Fibroblast of skin of scalp (primary cell): ENCODE results near the gene BLOC1S3.
"Not testable (repeated sequence)": the region's sequence is repeated elsewhere in the genome, so short reads cannot be mapped to it uniquely, and the experiment has no call there.

ENCODE experiments used
- DNase-seq: peaks from one replicate; pipeline ENCODE4 v3.0.0-alpha.2; 2013

The BLOC1S3 gene

DNA sequence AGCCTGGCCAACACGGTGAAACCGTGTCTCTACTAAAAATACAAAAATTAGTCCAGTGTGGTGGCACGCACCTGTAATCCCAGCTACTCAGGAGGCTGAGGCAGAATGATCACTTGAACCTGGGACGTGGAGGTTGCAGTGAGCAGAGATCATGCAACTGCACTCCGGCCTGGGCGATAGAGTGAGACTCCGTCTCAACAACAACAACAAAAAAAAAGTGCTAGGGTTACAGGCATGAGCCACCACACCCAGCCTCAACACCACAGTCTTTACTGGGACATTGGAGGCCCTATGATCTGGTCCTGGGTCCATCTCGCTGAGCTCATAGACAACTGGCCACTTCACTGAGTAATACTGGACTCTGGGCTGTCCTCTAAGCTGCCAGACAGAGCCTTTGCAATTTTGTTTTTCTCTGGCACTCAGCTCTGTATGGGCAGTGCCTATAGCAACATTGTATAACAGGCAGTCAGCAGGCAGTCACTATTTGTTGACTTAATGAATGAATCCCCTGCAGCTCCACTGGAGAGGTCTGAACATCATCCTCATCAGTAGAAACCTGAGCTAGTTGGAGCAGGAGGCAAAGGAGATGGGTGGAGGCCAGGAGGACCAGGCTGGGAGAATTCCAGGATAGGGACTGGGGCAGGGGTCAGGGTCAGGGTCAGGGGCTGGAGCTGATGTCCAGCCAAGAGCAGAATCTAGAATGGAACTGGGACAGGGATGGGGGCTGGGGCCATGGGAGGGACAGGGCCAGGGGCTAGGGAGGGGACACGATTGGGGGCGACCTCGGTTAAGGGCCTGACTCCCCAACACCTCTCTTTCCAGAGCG, 8.1 kb downstream of the BLOC1S3 start:
- DNase-seq, result no peak

DNA sequence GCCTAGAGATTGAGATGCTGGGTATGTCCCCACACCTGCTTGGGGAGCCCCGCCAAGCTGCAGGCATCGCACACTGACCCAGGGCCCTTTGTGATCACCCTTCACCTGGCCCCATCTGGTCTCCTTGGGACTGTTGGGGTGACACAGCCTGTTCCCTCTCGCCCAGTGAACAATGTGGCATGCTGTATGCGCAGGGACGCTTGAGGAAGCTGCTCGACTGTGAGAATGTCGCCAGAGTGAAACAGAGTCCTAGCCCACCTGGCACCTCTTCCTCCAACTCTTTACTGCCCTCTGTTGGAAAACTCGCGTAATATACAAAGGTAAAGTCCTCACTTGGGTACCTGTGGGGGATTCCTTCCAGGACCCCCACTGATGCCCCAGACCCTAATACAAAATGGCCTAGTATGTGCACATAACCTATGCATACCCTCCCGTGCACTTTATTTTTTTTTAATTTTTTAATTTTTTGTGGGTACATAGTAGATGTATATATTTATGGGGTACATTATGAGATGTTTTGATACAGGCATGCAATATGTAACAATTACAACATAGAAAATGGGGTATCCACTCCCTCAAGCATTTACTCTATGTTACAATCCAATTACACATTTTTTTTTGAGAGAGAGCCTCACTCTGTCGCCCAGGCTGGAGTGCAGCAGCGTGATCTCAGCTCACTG, 9.0 kb downstream of the BLOC1S3 start:
- no peak for DNase-seq

DNA sequence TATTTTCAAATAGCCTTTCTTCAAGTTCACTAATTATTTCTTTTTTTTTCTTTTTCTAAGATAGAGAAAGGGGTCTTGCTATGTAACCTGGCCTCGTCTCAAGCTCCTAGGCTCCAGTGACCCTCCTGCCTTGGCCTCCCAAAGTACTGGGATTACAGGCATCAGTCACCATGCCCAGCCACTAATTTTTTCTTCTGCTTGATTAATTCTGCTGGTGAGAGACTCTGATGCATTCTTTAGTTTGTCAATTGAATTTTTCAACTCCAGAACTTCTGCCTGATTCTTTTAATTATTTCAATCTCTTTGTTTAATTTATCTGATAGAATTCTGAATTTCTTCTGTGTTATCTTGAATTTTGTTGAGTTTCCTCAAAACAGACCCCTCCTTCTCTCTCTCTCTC, 11.4 kb downstream of the BLOC1S3 start:
- no peak for DNase-seq

DNA sequence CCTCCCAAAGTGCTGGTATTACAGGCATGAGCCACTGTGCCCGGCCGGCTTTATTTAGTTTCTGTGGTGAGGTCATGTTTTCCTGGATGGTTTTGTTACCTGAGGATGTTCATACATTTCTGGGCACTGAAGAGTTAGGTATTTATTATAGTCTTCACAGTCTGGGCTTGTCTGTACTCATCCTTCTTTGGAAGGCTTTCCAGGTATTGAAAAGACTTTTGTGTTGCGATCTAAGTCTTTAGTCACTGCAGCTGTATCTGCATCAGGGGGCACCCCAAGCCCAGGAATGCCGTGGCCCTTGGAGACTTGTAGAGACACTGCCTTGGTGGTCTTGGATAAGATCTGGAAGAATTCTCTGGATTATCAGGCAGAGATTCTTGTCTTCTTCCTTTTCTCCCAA, 12.8 kb downstream of the BLOC1S3 start:
- no peak for DNase-seq

DNA sequence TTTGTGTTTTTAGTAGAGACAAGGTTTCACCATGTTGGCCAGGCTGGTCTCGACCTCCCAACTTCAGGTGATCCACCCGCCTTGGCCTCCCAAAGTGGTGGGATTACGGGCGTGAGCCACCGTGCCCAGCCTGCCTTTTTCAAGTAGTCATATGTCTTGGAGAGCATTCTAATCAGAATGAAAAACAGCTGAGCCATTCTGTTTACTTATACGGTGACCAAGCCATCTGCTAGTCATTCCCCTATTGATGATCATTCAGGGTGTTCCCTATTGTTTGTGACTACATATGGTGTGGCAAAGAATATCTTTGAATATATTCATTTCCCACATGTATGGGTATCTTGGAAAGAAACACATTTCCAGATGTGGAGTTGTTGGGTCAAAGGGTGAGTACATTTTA, 17.2 kb downstream of the BLOC1S3 start:
- no peak for DNase-seq

DNA sequence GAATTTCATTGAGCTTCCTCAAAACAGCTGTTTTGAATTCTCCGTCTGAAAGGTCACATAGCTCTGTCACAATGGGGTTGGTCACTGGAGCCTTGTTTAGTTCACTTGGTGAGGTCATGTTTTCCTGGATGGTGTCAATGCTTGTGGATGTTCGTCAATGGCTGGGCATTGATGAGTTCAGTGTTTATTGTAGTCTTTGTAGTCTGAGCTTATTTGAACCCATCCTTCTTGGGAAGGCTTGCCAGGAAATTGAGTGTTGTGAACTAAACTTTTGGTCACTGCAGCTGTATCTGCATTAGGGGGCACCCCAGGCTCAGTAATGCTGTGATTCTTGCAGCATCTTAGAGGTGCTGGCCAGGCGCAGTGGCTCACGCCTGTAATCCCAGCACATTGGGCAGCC, 22.0 kb downstream of the BLOC1S3 start:
- DNase-seq, result peak; percentile 55

DNA sequence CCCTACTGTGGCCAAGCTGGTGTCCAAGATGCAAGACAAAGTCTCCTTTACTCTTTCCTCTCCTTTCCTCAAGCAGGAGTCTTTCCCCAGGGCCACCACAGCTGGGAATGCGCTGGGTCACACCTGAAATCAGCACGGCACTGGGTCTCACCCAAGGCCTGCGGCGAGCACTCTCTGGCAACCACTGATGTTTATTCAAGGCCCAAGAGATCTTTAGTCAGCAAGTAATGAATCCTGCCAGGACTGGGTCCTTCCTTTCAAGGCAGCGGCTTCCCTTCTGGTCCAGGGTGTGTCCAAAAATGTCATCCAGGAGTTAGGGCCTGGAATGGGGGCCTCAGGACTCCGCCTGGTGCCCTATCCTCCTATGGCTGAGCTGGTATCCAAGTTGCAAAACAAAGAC, 24.1 kb downstream of the BLOC1S3 start:
- no peak for DNase-seq

DNA sequence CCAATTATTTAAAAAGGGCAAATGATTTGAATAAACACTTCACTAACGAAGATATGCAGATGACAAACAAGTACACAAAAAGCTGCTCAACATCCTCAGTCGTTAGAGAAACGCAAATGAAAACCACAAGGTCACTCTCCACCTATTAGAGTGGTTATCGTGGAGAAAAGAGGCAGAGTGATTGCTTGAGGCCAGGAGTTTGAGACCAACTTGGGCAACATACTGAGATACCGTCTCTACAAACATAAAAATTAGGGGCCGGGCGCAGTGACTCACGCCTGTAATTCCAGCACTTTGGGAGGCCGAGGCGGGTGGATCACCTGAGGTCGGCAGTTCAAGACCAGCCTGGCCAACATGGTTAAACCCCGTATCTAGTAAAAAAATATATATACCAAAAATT, 27.2 kb downstream of the BLOC1S3 start:
- no peak for DNase-seq

DNA sequence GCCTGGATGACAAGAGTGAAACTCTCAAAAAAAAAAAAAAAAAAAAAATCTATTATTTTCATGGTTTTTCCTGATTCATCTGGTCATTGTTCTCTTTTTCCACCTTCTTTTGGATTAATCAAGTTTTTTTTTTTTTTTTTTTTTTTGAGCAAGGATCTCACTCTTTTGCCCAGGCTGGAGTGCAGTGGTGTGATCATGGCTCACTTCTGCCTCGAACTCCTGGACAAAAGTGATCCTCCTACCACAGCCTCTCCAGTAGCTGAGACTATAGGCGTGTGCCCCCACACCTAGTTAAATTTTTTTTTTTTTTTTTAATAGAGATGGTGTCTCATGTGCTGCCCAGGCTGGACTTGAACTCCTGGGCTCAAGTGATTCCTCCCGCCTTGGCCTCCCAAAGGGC, 27.7 kb downstream of the BLOC1S3 start:
- DNase-seq, result no peak

DNA sequence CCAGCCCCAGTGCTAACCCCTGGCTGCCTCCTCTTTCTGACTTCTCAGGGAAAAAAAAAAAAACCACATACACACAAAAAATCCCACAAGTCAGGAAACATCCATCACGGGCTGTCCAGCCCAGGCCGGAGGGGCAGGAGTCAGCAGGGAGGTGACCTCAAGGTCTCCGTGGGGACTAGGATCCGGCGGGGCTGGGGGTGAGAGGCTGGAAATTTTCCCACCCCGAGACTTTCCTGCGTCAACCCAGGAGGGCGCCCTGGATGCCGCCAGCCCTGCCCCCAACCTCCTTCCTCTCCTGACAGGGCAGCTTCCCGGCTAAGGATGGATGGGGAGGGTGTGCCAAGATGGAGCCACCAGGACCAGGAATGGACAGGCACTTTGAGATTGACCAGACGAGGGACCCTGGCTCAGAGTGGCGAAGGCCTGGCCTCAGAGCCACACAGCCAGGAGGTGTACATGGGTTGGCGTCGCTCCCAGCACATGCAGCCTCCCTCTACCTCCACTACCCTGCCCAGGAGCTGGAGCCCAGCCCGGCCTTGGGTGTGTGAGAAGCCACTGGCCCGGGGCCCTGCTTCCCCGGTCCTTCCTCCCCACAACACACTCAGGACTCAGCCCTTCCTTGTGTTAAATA, 33.3 kb downstream of the BLOC1S3 start:
- DNase-seq, result no peak

DNA sequence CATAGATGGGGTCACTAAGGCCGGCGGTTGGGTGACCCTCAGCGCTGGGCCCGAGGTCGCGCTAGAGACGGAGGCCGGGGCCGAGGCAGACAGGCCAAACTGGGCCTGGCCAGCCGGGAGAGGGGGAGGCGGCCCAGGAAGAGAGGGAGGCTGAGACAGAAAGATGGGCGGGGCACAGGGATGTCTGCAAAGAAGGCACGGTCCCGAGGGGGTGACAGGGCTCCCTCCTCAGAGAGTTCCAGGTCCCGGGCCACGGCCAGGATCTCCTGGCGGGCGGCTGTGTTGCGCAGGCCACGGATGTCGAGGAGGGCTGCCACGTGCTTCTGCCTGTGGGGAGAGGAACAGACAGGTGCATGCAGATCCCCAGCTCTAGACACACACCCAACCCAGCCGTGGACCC, 34.4 kb downstream of the BLOC1S3 start:
- no peak for DNase-seq

DNA sequence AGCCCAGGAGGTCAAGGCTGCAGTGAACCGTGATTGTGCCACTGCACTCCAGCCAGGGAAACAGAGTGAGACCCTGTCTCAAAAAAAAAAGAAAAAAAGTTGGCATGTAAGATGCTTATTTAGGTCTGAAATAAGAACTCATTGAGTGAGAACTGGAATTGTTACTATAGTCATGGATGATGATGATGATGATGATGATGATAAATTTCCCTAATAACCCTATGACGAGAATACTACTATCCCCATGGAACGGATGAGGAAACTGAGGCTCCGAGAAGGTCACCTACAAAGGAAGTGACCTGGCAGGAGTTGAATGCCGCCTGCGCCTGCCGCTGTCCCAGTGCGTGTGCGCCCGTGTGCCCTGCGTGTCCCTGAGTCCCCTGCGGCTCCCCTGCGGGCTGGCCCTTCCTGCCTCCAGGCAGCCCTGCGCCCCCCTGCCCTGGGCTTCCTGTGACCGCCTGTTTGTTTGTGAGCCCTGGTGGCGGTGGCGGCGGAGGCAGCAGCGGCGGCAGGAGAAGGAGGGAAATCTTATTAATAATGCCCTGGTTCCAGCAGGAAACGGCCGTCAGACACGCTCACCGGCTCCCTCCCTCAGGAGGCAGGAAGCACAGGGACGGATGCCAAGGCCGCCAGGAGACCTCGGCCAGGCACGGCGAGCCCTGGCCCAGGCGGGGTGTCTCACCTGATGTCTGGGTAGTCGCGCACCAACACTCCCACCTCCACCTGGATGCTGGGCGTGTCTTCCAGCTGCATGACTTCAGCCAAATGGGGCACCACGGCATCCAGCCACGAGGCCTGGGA, 37.0 kb downstream of the BLOC1S3 start:
- DNase-seq, result no peak

DNA sequence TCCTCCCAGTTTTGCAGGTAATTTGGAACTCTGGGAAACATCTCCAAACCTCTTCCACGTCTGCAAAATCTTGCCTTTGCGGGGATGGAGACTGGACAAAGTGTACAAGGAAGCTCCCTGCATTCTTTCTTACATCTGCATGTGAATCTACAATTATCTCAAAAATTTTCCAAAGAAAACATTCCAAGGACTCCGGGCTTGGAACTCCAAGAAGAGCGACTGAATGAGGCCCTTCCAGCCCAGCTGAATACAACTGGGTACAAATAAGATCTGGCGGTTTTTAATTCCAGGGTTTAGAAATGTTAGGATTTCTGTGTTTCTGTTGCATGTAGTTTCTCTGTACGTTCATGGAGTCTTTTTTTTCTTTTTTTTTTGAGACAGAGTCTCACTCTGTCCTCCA, 38.1 kb downstream of the BLOC1S3 start:
- DNase-seq, result peak; percentile 69

DNA sequence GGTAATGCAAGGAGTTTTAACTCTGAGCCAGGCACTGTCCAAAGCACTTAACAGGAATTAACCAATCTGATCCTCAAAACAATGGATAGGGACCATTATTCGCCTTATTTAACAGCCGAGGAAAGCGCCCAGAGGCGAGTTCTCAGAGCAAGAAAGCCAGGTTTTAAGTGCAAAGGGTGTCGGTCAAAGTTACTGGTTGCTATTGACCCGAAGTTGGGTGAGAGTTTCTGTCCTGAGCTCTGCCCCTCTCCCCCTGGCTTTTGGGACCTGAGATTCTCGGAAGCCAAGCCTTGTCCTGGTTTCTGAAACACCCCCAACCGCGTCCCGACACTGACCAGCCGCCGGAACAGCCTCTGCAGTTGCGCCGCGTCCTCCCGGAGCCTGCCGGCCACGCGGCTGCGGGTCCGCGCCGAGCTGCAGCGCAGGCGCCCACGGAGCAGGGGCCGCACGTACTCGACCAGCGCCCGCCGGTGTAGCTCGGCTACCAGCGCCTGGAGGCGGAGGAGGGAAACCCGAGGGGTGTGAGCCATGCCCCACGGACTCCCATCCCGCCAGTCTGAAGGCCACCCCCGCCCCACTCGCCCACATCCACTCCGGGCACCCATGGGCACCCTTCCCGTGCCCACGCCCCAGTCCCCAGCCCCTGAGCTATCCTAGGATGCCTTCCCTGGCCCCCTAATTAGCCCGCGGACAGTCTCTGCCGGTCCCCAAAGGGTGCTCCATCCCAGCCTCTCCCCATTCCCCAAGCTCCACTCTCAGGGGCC, 38.8 kb downstream of the BLOC1S3 start:
- DNase-seq, result no peak

DNA sequence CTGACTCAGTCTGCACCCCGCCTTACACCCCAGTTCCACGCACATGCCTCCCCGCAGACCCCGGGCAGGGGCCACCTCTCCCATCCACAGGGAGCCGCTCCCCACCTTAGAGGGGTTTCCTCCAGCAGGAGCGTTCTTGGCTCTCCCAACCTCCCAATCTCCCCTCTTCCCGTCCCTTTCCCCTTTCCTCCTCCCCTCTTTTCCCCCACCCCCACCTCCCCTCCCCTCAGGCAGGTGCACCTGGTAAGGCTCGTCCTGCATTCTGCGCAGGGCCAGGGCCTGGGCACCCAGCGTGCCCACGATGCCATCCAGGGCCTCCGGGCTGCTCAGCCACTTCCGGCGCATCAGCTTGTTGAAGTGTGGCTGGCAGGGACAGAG, 39.4 kb downstream of the BLOC1S3 start:
- no peak for DNase-seq

DNA sequence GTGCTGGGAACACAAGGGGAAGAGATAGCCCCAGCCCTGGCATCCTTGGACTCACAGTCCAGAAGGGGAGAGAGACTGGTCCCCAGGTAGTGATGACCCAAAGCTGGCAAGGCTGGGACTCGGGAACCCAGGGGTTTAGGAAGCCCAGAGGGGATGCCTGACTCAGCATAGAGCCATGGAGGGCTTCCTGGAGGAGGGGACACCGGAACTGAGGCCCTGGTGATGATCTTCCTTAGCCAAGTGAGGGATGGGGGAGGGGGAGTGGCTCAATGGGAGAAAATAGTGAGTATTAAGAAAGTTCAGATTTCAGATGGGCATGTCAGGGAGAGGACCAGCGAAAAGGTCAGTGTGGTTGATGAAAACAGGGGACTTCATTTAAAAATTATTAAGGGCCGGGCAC, 39.8 kb downstream of the BLOC1S3 start:
- DNase-seq, result no peak

DNA sequence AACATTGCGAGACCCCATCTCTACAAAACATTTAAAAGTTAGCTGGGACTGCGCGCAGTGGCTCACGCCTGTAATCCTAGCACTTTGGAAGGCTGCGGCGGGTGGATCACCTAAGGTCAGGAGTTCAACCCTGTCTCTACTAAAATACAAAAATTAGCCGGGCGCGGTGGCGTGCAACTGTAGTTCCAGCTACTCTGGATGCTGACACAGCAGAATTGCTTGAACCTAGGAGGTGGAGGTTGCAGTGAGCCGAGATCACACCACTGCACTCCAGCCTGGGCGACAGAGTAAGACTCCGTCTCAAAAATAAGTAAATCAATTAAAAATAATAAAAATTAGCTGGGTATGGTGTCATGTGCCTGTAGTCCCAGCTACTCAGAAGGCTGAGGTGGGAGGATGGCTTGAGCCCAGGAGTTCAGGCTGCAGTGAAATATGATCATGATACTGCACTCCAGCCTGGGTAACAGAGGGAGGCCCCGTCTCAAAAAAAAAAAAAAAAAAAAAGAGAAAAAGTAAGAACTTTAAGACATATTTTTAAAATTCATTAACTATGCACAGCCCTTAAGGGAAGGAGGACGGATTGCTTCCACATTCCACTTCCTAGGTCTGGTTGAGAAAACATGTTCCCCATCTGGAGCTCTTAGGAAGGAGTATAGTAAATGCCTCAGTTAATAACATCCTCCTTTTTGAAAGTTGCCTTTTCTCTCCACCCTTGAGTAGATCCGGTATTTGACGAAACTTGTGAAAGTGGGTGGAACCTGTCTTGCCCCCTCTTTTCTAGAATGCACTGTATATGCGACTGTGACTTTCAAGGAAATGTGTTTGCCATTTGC, 40.5 kb downstream of the BLOC1S3 start:
- DNase-seq, result no peak

DNA sequence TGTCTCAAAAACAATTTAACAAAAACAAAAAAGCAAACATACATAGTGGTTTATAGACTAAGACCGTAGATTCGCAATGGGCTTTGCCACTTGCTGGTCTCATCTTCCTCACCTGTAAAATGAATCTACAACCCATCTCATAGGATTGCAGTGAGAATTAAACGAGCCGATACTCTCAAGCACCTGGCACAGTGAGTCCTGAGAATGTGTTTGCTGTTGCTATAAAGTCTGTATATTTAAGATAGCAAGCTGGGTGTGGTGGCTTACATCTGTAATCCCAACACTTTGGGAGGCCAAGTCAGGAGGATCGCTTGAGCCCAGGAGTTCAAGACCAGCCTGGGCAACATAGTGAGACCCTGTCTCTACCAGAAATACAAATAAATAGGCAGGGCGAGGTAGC, 44.1 kb downstream of the BLOC1S3 start:
- no peak for DNase-seq

DNA sequence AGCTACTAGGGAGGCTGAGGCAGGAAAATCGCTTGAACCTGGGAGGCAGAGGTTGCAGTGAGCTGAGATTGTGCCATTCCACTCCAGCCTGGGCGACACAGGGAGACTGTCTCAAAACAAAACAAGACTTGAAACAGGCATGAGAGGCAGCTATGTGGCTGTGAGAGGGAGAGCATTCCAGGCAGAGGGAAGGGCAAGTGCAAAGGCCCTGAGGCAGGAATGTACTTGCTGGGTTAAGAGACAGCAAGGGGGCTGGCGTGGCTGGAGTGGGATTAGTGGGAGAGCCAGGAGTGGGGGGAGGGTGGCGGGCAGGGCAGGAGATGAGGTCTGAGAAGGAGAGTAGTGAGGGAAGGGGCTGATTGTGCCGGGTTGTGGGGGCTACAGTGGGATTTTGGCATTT, 45.3 kb downstream of the BLOC1S3 start:
- DNase-seq, result no peak

DNA sequence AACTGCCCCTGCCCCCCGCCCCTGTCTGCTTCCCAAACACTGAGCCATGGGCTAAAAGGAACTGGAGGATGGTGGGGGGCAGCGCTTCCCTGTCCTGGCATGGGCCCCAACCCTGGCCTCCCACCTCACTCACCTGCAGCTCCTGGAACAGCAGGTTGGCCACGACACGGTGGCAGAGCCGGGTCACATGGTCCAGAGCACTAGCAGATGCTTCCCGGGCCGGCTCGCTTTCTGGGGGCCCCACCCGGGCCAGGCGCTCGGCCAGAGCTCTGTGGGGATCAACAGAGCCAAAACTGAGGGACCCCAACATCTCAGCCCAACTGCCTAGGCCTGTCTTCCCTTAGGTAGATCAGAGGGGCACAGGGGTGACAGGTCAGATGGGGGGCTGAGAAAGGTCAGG, 46.1 kb downstream of the BLOC1S3 start:
- DNase-seq, result no peak

DNA sequence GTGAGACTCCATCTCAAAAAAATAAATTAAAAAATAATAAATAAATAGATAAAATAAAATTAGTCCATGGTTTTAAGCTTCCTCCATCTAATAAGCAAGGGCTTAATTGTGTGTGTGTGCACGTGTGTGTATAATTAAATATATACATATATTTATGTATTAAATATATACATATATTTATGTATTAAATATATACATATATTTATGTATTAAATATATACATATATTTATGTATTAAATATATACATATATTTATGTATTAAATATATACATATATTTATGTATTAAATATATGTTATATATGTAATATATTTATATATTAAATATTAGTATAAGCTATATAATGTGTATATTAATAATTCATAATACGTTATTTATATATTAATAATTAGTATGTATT, 50.5 kb downstream of the BLOC1S3 start:
- not testable (repeated sequence) for DNase-seq
